GM21381 (cell line): Measurements from ENCODE around the gene CIAO3.
"Not testable (repeated sequence)": the region's sequence is repeated elsewhere in the genome, so short reads cannot be mapped to it uniquely, and the experiment has no call there.

Experiments used
- ATAC-seq: cut with Tn5 transposase; IDR thresholded peaks from one replicate; pipeline ENCODE4 v1.9.1; 2021; ENCODE audit warnings: mild to moderate bottlenecking, moderate library complexity; ENCODE audit not compliant: unreplicated experiment

CIAO3 gene

DNA sequence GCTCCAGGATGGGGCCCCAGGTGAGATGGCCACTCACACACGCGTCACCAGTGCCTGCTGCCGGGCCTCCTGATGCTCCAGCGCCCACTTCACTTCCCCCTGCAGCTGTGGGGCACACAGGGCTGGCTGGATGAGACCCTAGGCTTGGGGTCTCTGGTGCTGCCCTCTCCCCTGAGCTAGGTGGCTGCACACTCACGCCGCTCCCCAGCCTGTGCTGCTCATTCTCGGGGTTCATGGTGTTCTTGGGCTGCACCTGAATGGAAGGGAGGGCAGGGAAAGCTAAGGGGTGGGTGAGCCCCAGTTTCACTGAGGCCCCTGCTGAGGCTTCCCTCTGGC is 15.8 kb downstream of the CIAO3 start:
- ATAC-seq: no peak

DNA sequence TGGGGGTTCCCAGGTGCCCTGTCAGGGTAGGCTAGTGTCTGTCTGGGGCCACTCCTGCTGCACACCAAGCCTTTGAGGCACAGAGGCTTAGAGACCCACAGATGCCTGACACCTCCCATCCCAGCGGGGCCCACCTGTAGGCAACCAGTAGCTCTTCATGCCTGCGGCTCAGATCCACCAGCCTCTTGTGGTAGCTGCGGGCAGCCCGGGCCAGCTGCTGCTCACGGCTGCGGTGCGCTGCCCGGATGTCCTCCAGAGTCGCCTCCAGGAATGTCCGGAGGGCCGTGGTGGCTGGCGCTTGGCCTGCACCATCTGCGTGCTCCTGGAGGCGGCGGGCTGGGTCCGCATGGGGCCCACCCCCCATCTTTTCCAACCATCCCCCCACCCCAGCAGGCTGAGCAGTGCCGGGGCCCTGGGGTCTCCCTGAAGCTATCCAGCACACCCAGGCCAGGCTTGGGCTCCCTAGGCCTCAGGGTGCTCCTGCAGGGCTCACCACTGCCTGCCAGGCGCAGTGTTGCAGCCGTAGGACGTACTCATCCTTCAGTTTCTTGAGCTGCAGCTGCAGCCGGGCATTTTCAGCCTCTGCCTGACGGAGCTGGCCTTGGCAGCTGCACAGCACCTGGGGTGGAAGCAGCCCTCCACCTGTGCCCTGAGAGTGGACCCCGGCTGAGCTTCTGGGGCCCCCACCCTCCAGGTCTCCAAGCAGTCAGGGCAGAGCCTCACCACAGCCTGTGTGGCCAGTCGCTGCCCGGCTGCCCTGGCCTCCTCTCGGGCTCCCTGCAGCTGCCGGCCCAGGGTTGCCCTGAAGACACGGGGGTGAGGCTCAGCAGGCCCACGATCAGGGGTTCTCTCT is 16.4 kb downstream of the CIAO3 start:
- ATAC-seq: no peak

DNA sequence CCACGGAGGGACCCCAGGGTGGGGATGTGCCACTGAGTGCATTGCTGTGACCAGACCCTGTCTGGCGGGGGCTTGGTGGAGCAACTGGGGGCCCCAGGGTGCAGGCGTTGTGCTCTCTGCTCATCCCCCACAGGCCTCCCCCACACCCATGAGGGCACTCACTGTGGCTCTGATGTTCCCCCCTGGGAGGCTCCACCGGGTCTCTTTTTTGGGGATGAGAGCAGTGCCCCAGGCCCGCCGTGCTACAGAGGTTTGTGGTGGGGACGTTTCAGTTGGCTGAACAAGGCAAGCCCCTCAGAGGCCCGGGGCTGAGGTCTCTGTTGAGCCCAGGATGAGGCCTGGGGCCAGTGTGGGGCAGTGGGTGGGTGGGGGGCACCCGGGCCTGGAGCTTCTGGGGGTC is 17.1 kb downstream of the CIAO3 start:
- no peak for ATAC-seq

DNA sequence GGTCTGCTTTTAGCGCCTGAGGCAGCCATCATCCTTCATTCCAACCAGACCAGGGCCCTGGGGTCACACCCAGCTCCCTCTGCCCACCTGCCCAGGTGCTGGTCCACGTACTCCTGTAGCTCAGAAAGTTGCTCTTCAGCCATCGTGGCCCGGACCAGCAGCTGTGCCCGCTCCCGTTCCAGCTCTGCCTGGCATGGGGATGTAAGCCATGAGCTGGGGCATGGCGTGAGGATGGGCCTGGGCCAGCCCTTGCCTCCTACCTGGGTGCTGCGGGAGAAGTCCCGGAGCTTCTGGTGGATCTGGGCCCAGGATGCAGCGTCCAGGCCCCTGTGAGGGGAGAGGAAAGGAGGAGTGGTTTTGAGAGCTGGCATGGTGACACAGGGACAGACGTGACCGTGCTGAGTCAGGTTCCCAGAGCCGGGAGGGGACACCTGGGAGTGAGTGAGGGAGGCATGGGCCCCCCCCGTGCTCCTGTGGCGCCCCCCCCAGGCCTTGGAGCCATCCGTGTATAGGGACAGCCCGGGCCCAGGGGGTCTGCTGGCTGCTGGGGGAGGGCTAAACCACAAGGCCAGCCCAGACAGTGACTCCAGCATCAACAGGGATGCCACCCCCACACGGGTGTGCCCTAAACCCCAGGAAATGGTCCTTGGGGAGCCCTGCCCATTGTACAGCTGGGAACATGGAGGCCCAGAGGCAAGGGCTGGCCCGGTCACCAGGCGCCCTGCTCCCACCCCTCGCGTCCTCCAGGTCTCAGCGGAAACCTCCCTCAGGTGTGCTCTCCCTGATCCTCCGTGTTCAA is 17.8 kb downstream of the CIAO3 start:
- no peak for ATAC-seq

DNA sequence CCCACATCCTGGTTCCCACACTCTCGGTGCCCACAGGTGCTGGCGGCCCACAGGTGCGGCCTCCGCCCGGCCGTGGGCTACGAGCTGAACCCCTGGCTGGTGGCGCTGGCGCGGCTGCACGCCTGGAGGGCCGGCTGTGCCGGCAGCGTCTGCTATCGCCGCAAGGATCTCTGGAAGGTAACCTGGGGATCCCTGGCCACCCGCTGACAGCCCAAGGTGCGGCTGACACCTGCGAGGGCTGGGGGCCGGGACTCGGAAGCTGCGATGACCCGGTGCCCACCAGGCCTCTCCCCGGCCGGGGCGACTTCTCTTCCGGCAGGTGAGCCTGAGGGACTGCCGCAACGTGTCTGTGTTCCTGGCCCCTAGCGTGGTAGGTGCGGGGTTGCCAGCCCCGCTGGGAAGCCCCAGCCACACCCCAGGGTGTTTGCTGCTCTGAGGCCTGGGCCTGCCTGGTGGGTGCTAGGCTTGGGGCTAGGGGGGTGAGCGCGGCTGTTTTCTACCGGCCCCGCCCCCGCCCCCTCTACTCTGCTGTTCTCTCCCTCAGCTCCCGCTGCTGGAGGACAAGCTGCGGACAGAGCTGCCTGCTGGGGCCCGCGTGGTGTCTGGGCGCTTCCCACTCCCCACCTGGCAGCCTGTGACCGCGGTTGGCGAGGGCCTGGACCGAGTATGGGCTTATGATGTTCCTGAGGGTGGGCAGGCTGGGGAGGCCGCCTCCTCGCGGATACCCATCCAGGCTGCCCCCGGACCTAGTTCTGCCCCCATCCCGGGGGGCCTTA is 18.8 kb downstream of the CIAO3 start:
- no peak for ATAC-seq

DNA sequence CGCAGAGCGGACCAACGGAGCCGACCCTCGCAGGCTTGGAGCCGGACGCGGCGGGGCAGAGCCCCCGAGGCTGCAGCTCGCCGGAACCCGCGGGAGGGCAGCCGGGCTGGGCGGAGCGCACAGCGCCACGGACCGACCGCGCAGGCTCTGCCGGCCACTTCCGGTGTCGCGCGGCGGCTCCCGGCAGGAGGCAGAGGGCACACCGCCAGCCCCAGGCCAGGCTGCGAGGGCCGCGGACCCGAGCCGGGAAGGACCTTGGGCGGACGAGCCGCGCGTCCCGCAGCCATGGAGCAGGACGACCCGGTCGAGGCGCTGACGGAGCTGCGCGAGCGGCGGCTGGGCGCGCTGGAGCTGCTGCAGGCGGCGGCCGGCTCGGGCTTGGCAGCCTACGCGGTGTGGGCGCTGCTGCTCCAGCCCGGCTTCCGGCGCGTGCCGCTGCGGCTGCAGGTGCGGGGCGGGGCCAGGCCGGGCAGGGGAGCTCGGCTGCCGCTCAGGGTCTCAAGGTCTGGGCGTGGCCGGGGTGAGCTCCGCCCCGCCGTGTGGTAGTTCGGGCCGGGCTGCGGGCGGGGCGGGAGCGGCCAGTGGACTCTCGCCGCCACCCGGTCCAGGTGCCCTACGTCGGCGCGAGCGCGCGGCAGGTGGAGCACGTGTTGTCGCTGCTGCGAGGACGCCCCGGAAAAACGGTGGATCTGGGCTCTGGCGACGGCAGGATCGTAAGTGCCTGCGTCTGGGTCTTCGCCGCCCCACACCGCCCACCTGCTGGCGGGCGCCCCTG is 19.6 kb downstream of the CIAO3 start, which contains the start of gene ANTKMT:
Gene ANTKMT, plus strand, starts transcription at position 157 of the 775 bp plus-strand sequence. Its CDS starts 129 bp downstream, at position 286.
- peak; percentile 68 for ATAC-seq

DNA sequence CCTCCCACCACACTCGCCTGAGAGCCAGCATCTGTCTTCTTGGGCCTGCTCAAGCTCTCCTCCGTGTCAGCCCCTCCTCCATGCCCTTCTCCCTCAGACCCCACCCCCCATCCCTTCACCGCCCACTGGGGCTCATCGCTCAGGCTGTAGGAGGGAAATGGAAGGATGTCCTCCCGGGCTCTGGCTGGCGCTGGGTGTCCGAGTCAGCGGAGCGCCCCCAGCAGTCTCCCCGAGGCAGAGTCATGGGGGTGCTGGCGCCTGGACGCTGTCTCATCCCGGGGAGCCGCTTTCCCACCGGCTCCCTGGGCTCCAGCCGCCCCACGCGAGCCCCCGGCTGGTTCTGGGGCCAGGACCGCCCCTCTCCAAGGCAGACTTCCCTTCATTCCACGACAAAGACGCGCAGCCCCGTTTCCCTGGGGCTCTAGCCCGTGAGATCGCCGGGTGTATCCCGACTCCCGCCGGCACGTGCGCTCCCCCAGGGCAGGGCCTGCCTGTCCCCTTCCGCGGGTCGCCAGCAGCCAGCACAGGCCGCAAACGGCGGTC is 20.3 kb downstream of the CIAO3 start:
- peak; percentile 16 for ATAC-seq

DNA sequence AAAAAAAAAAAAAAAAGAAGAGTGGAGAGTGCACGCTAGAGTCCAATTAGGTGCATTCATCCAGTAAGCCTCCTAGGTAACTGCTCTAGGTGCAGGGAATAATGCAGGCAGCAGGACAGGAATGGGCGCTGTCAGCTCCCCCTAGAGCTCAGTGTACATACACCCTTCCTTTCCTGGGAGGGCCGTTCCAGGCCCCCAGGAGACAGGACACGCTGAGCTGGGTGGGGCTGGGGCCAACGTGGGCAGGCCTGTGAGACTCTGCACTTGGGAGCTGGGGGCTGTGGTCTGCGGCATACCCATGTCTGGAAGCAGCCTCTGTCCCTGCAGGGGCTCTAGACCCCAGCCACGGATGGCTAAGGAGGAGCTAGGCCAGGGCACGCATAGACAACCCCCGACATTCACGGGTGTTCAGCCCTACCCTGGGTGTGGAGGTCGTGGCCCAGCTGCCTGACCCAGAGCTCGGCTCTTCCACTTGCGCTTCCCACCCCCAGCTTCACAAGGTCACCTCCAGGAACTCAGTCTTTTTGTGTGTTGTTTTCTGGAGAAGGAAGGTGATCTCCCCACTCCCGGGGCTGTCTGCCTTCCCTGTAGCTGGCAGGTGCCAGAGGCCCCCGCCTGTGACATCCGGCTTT is 20.9 kb downstream of the CIAO3 start:
- no peak for ATAC-seq

DNA sequence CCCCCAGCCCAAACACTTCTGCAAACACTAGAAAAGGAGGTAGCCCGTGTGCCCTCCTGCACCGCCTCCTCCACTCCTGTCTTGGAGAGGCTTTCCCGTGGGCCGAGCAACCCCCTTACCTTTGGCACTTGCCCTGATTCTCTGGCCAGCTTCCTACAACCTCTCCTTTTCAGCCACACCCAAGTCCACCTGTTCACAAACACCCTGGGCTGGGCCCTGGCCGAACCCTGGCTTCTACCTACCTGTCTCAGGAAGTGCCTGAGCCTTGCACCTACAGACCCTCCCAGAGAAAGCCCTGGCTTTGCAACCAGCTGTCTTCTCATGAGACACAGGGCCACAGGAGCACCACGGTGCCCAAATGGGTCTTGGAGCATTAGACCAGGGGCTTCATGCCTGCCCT is 21.9 kb downstream of the CIAO3 start:
- ATAC-seq: no peak

DNA sequence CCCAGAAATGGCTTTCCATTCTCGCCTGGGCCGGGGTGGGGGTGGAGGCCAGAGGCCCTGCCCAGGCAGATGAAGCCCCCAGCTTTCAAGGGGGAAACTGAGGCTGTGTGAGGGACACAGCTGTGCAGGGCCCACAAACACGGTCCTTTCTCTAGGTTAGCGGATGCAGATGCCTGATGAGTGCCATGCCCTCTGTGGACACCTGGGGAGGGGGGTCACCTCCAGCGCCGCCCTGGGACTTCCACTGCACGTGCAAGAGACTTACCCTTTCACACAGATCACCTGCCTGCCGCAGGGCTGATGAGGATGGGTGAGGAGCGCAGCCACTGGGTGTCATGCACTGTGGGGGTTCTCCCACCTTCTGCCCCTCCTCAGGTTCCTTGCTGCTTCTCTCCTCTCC is 22.4 kb downstream of the CIAO3 start:
- ATAC-seq: no peak

DNA sequence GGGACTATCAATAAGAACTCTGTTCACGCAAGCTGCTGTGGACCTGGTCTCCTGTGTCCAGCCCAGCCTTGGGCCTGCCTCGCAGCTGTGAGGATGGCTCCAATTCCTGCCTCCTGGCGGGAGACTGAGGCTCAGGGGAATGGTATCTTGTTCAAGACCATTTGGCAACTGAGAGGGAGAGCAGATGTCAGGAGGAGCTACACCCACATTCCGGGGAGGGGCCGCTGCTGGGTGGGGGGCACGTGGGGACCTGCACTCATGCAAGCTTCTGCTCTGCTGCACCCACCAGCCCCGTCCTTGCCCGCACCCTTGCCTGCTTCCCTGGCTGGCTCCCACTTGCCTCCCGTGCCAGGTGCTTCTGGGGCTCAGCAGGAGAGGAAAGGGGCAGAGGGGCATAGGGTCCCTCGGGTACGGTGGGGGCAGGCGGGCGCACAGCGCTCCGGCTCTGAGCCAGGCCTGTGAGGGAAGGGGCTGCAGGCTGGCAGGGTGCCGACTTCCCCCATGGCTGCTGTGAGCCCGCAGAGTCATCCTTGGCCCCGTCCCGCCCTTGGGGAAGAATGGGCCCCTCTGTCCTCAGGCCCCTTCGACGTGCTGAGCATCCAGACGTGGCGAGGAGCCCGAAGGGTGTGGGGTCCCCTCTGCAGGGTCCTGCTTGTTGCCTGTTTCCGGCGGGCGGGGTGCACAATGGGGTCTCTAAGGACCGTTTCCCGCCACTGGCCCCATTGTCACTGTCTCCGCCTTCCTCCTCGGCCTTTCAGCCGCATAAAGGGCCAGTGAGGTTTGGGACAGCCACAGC is 23.1 kb downstream of the CIAO3 start:
- no peak for ATAC-seq

DNA sequence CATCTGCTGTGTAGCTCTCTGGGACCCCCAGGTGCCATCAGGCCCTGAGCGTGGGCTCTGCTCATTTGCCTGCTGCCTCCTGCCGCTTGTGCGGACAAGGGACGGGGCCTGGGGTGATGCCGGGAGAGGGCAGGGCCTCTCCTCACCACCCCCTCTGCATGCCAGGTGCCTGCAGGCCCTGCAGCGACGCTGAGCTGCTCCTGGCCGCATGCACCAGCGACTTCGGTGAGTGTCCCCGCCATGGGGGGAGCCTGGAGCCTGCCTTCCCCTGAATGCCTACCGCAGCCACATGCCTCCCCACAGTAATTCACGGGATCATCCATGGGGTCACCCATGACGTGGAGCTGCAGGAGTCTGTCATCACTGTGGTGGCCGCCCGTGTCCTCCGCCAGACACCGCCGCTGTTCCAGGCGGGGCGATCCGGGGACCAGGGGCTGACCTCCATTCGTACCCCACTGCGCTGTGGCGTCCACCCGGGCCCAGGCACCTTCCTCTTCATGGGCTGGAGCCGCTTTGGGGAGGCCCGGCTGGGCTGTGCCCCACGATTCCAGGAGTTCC is 23.9 kb downstream of the CIAO3 start:
- ATAC-seq: no peak

DNA sequence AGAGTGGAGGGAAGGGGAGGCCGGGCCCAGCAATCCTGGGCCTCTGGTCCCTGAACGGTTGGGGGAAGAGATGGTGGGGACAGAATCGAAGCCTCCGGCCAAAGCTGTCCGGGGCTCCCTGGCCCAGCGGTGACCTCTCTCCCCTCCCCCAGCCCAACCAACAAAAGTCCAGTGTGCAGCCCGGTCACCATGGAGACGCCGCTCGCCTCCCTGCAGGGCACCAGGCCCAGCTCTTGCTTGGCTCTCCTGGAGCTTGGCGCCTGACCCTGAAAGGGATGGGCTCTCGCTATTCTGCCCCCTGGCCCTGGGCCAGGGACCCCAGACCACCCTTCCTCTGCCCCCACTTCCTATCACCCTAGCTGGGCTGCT is 24.6 kb downstream of the CIAO3 start:
- no peak for ATAC-seq

DNA sequence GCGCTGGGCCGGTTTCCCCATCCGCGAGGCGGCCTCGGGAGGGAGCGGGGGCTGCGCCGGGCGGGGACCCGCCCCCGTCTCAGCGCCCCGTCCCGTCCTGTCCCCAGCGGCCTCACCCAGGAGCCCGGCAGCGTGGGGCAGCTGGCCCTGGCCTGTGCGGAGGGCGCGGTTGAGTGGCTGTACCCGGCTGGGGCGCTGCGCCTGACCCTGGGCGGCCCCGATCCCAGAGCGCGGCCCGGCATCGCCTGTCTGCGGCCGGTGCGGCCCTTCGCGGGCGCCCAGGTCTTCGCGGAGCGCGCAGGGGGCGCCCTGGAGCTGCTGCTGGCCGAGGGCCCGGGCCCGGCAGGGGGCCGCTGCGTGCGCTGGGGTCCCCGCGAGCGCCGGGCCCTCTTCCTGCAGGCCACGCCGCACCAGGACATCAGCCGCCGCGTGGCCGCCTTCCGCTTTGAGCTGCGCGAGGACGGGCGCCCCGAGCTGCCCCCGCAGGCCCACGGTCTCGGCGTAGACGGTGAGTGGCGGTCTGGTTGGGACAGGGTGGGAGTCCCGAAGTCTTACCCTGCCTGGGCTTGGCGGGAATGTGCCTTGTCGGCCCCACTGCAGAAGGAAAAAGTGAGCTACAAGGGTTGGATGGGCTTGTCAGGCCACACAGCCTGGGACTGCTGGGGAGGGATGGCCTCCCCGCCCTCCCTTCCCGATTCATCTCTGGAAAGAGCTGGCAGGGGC is 25.2 kb downstream of the CIAO3 start:
- peak; percentile 12 for ATAC-seq

DNA sequence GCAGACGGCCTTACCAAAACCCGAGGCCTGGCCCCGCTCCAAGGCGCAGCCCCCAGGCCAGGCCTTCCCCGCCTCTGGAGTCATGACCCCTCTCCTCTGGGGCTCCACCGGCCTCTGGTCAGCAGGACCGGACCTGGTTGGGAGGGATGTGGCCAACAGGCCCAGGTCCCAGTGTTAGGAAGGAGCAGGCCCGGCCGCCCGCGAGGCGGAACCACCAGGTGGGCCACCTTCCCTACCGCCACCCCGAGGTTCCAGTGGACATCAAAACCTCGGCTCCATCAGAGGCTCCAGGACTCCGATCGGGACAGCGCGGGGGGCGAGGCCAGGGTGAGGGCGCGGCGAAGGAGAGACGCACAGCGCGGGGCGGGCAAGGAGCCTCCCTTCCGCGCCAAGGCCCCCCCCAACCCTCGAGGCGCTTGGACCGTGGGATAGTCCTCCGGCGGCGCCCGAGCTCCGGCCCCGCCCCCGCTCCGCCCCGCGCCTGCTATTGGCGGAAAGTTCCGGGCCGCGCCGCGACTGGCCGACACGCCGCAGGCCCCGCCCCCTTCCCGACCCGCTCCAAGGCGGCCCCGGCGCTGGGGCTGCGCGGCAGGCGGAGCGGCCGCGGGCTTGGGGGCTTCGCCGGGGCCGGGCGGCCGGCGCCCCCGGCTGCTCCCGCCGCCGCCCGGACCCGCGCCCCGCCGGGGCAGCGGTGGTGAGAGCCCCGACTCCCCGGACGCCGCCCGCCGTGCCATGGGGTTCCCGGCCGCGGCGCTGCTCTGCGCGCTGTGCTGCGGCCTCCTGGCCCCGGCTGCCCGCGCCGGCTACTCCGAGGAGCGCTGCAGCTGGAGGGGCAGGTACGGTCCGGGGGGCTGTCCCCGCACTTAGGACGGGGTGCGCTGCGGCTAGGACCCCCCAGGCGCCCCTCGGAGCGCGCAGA is 26.0 kb downstream of the CIAO3 start, which contains the start of gene METRN:
Gene METRN, plus strand, starts transcription at position 561 of the 919 bp plus-strand sequence. Its CDS starts 172 bp downstream, at position 733.
- ATAC-seq: peak; percentile 72

DNA sequence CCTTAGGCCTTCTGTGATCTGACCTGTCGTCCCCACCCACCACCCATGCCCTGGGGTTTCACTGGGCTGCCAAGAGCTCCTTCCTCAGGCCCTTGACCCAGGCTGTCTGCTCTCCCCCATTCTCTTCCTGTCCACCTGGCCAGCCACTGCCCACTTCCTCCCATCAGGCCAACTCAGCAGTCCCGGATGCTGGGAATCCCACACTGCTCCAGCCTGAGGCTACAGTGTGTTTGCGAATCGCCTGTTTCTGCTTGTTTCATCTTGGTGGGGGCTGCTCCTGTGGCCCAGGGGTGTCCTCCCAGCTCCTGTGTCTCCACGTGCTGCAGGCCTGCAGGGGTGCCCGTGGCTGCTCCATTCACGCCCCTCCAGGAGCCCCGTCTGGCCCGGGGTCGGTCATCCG is 26.7 kb downstream of the CIAO3 start:
- ATAC-seq: no peak

DNA sequence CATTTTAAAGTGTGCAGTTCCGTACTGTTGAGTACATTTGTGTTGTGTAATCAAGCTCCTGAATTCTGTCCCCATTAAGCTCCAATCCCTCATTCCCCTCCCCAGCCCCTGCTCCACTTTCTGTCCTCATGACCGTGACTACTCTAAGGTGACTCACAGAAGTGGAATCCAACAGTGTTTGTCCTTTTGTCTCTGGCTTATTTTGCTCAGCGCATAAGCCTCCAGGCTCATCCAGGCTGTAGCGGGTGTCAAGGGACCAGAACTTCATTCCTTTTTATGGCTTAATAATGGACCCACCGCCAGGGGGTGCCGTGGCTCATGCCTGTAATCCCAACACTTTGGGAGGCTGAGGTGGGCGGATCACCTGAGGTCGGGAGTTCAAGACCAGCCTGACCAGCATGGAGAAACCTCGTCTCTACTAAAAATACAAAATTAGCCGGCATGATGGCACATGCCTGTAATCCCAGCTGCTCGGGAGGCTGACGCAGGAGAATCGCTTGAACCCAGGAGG is 28.0 kb downstream of the CIAO3 start:
- not testable (repeated sequence) for ATAC-seq
